SU-DHL-6 (cell line): ENCODE data around the gene RAN.
A peak's percentile ranks its signal among the peaks of the same experiment; 100 is the strongest.

Experiments used
- H2AFZ ChIP-seq: fragments of 200-600 bp; sonication (generic); 2 replicates; pipeline ENCODE4 v1.6.1; 2014; ENCODE audit warnings: low read depth, mild to moderate bottlenecking, moderate library complexity, mixed read lengths, antibody characterized with exemption, low read length; ENCODE audit not compliant: severe bottlenecking
- H3F3A ChIP-seq: fragments of 200-600 bp; shearing (Covaris generic); 2 replicates; pipeline ENCODE4 v1.6.0; 2016; ENCODE audit warnings: antibody characterized with exemption, mild to moderate bottlenecking; ENCODE audit not compliant: insufficient read depth
- H3K27ac ChIP-seq: fragments of 200-600 bp; sonication (generic); 2 replicates; pipeline ENCODE4 v1.5.1; 2016; ENCODE audit warnings: low read depth, mild to moderate bottlenecking, low read length, moderate library complexity, mixed read lengths
- H3K27me3 ChIP-seq: fragments of 200-600 bp; sonication (generic), shearing (Covaris generic); 2 replicates; pipeline ENCODE4 v1.6.0; 2014; ENCODE audit warnings: mild to moderate bottlenecking, low read length
- H3K36me3 ChIP-seq: fragments of 200-600 bp; sonication (generic); 2 replicates; pipeline ENCODE4 v1.6.1; 2014; ENCODE audit warnings: mild to moderate bottlenecking, low read length, mixed read lengths
- H3K4me2 ChIP-seq: fragments of 300-600, 200-600 bp; shearing (Covaris generic), sonication (generic); 2 replicates; pipeline ENCODE4 v1.6.0; 2014; ENCODE audit warnings: low read length, low read depth, mild to moderate bottlenecking; ENCODE audit not compliant: poor library complexity, severe bottlenecking
- H3K4me3 ChIP-seq: fragments of 200-600 bp; sonication (generic); 2 replicates; pipeline ENCODE4 v1.5.1; 2014; ENCODE audit warnings: antibody characterized with exemption, low read length, mild to moderate bottlenecking, mixed read lengths; ENCODE audit not compliant: insufficient read depth, poor library complexity, severe bottlenecking
- H3K79me2 ChIP-seq: fragments of 200-600 bp; sonication (generic); 2 replicates; pipeline ENCODE4 v1.6.1; 2014; ENCODE audit warnings: mild to moderate bottlenecking, low read length, moderate library complexity; ENCODE audit not compliant: insufficient read depth
- H3K9ac ChIP-seq: fragments of 200-600 bp; sonication (generic); 2 replicates; pipeline ENCODE4 v1.7.0; 2014; ENCODE audit warnings: mild to moderate bottlenecking, low read length
- H3K9me2 ChIP-seq: fragments of 200-600 bp; sonication (generic); replicated peaks from 2 replicates; pipeline ENCODE4 v1.6.1; 2014; ENCODE audit warnings: low read length; ENCODE audit not compliant: insufficient read depth
- H3K9me3 ChIP-seq: fragments of 200-600 bp; sonication (generic); 2 replicates; pipeline ENCODE4 v1.6.1; 2014; ENCODE audit warnings: low read length, mixed read lengths; ENCODE audit not compliant: insufficient read depth
- H4K20me1 ChIP-seq: fragments of 200-600 bp; sonication (generic); 2 replicates; pipeline ENCODE4 v1.6.1; 2014; ENCODE audit warnings: low read depth, mild to moderate bottlenecking, antibody characterized with exemption, low read length, moderate library complexity, mixed read lengths
- CTCF ChIP-seq: fragments of 200-600 bp; sonication (generic); IDR thresholded peaks from one replicate; pipeline ENCODE4 v1.5.1; 2017; ENCODE audit warnings: antibody characterized with exemption, mild to moderate bottlenecking, low read length, moderate library complexity; ENCODE audit not compliant: insufficient read depth, poor library complexity, severe bottlenecking
- EZH2phosphoT487 ChIP-seq: fragments of 200-600 bp; sonication (generic), shearing (Covaris generic); conservative IDR thresholded peaks from 2 replicates; pipeline ENCODE4 v1.6.1; 2018; ENCODE audit warnings: mild to moderate bottlenecking, antibody characterized with exemption, low read length, moderate library complexity, mixed read lengths

The RAN gene

GRCh38 chr12:130879212-130879686 is 7.4 kb downstream of the RAN start:
- H3K27me3 ChIP-seq = no peaks in the 10 kb centered on the region
- H3K36me3 ChIP-seq = peaks cover 26% of the 10 kb centered on the region
- peaks cover 53% of the 10 kb centered on the region for H3F3A ChIP-seq
- H3K4me3 ChIP-seq = no peak overlapping the region
- H3K4me2 ChIP-seq = peak overlapping the region; percentile 26
- no peaks in the 10 kb centered on the region for H3K9me2 ChIP-seq
- no peaks in the 10 kb centered on the region for H3K9me3 ChIP-seq
- H3K79me2 ChIP-seq = peaks cover 10% of the 10 kb centered on the region
- TF ChIP-seq EZH2phosphoT487 = no peak
- no peak for TF ChIP-seq CTCF
- peaks cover 26% of the 10 kb centered on the region for H4K20me1 ChIP-seq
- no peak overlapping the region for H3K9ac ChIP-seq
- H3K27ac ChIP-seq = peak overlapping the region; percentile 40
- no peak overlapping the region for H2AFZ ChIP-seq

- Histone ChIP-seq H3K9me2 (no peaks in the 10 kb centered on the region), H3K27ac (0 out of 2 replicates have a peak overlapping the region, but pooled peaks have one; percentile 40), H2AFZ (no peak overlapping the region), H3K36me3 (peaks cover 20% of the 10 kb centered on the region), H3K4me2 (peak overlapping the region; percentile 26), H3K9me3 (no peaks in the 10 kb centered on the region), H3F3A (peaks cover 46% of the 10 kb centered on the region), H3K27me3 (no peaks in the 10 kb centered on the region), H3K4me3 (no peak overlapping the region), H3K79me2 (0 out of 2 replicates have a peak, but pooled peaks cover 4% of the 10 kb centered on the region), H3K9ac (no peak overlapping the region), H4K20me1 (peaks cover 20% of the 10 kb centered on the region; the same call in 1 of the 2 replicates)
- TF ChIP-seq EZH2phosphoT487 (no peak), CTCF (no peak)
Observed at GRCh38 chr12:130879781-130880389, 8.0 kb downstream of the RAN start.

- Histone ChIP-seq H3K27ac (no peak overlapping the region), H3K9me2 (no peaks in the 10 kb centered on the region), H3K36me3 (peaks cover 15% of the 10 kb centered on the region), H4K20me1 (peaks cover 15% of the 10 kb centered on the region; the same call in 1 of the 2 replicates), H3K4me2 (no peak overlapping the region), H3F3A (peaks cover 41% of the 10 kb centered on the region), H3K9me3 (no peaks in the 10 kb centered on the region), H3K79me2 (no peaks in the 10 kb centered on the region), H3K27me3 (no peaks in the 10 kb centered on the region), H2AFZ (no peak overlapping the region), H3K4me3 (no peak overlapping the region), H3K9ac (no peak overlapping the region)
- TF ChIP-seq EZH2phosphoT487 = no peak
- TF ChIP-seq CTCF = no peak
Observed at GRCh38 chr12:130880411-130880885, 8.6 kb downstream of the RAN start.
